ENCODE data around the gene ARRDC3.

DNA sequence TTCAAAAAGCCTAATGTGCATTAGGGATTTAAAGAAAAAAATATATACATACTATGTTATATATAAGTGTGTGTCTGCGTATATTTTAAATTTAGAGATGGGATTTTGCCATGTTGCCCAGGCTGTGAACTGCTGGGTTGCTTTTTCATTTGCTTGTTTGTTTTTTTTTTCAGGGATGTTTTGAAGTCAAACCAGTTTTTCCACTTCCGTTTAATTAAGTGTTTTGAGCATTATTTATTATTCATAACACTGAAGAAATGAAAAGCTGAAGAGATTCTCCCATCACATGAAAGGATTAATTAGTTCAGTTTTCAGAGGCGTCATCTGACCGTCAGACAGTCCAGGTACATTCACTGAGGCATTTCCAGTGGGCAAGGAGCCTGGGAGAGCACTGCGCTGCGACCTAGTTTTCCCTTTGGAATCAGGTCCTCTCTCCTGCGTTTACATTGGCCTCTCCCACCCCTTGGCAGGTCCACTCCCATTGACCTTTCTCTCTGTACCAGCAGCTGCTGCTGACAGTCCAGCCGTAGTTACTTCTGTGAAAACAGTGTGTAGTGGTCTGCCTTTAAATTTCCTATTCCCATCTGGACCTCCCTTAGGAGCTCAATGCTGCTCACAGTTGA is 26.0 kb downstream of the ARRDC3 start:
- TF ChIP-seq SIN3A (IDR thresholded peaks at IDR 0.05; ENCODE audit: borderline replicate concordance, insufficient read depth, low read length) (no peak), POLR2AphosphoS5 (IDR thresholded peaks at IDR 0.05; ENCODE audit: low read depth, low read length) (no peak), TAF1 (IDR thresholded peaks at IDR 0.05; ENCODE audit: borderline replicate concordance, insufficient read depth, low read length) (no peak)
- TF ChIP-seq, protein P1, sequence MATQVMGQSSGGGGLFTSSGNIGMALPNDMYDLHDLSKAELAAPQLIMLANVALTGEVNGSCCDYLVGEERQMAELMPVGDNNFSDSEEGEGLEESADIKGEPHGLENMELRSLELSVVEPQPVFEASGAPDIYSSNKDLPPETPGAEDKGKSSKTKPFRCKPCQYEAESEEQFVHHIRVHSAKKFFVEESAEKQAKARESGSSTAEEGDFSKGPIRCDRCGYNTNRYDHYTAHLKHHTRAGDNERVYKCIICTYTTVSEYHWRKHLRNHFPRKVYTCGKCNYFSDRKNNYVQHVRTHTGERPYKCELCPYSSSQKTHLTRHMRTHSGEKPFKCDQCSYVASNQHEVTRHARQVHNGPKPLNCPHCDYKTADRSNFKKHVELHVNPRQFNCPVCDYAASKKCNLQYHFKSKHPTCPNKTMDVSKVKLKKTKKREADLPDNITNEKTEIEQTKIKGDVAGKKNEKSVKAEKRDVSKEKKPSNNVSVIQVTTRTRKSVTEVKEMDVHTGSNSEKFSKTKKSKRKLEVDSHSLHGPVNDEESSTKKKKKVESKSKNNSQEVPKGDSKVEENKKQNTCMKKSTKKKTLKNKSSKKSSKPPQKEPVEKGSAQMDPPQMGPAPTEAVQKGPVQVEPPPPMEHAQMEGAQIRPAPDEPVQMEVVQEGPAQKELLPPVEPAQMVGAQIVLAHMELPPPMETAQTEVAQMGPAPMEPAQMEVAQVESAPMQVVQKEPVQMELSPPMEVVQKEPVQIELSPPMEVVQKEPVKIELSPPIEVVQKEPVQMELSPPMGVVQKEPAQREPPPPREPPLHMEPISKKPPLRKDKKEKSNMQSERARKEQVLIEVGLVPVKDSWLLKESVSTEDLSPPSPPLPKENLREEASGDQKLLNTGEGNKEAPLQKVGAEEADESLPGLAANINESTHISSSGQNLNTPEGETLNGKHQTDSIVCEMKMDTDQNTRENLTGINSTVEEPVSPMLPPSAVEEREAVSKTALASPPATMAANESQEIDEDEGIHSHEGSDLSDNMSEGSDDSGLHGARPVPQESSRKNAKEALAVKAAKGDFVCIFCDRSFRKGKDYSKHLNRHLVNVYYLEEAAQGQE (IDR thresholded peaks at IDR 0.05; ENCODE audit: insufficient read depth in 1 of 2, low read depth in 2 of 2, low read length in 2 of 2), result no peak
